Activated T-cell treated with anti-CD3 and anti-CD28 coated beads for 1 hour (primary cell): ENCODE data around the gene NLRP5.
"Not testable (repeated sequence)": the region's sequence is repeated elsewhere in the genome, so short reads cannot be mapped to it uniquely, and the experiment has no call there.

ENCODE experiments used
- DNase-seq: peaks from one replicate; pipeline ENCODE4 v3.0.0-alpha.2; 2020; ENCODE audit warnings: low read depth

The NLRP5 gene

DNA sequence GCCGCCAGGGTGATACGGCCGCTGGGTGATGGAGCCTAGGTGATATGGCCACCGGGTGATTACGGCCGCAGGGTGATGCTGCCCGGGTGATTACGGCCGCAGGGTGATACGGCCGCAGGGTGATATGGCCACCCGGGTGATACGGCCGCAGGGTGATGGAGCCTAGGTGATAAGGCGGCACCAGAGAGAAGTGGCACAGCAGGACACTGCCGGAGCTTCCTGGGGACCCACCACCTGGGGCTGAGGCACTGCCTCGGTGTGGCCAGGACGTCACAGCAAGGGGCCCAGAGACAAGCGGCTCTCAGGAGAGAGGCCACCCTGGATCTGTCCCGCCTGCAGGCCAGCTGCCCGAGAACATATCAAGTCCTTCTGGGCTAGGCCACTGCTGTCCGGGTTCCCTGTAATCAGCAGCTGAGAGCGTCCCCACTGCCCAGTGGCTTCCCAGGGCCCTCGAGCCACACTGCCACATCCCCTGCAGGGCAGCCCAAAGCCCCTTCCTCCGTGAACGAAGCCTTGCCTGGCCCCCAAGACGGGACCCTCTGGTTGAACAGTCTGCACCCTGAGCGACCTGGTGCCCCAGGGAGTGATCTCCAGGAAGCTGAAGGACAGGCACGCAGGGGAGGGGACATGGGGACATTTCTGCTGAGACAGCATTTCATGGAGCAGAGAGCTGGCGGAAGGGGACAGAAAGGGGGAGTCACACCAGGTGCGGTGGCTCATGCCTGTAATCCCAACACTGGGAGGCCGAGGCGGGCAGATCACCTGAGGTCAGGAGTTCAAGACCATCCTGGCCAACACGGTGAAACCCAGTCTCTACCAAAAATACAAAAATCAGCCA is 112.4 kb downstream of the NLRP5 start:
- no peak for DNase-seq

GRCh38 chr19:56099638-56100539 is 113.3 kb downstream of the NLRP5 start:
- DNase-seq: no peak

- no peak for DNase-seq
Observed at GRCh38 chr19:56101095-56101494, 114.5 kb downstream of the NLRP5 start.

DNA sequence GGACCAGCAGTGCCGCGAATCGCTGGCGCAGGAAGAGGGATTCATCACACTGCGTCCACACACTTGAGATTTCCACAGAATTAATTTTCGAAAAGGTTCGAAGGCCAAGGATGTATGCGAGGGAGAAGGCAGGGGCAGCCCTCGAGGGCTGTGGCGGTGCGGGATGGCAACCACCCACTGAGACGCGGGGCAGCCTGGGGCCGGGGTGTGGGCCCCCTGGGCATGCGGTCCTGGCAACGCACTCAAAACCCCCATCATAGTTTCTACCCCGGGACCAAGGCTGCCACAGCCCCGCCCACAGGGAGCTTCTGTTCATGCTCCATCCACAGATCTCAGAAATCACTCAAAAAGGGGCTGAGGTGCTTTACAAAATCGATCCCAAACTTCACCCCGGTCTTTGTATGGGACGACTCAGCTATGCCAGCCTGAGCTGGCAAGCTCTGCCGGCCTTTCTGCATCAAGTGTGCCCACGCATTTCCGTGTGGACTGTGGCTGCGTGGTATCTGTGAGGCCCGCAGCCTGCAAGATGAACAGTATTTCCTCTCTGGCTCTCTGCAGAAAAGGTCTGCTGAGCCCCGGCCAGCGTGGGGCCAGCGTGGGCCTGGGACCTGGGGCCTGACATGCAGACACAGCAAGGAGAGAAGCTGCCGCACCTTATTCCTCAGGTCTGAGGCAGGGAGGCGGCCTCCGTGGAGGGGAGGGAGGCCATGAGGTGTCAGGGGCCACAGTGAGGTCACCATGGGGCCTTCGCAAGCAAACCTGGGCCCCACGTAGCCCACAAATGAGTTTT is 115.4 kb downstream of the NLRP5 start:
- DNase-seq: no peak

DNA sequence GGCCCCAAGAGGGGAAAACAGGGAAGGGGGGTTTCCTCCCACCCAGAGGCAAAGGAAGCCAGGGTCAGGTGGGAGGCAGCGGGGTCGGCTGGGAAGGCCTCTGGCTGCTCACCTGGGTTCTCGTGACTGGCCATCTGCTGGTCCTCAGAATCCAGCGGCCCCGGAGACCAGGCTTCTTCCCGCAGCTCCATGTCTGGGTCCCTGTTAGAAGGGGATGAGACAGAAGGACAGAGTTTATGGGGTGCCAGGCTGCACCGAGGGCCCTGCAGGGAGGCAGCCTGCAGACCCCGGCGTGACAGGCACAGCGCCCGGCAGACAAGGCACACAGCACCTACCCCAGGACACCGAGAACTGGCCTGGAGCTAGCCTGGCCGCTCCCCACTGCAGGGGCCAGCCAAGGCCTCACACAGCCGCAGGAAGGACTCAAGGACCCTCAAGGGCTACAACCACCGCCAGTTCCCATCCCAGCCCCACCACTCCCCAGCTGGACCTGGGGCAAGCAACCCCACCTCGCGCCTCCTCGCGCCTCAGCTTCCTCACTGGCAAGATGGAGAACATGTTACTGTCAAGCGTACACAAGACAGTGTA is 116.5 kb downstream of the NLRP5 start:
- DNase-seq: no peak

DNA sequence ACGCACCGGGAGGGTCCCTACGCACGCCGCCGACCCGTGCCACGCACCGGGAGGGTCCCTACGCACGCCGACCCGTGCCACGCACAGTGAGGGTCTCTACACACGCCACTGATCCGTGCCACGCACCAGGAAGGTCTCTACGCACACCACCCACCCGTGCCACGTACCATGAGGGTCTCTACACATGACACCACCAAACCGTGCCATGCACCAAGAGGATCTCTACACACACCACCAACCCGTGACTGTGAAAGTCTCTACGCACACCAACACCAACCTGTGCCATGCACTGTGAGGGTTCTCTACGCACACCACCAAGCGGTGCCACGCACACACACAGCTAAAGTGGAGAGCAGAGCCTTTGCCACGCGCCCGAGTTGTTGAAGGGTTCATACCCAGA is 117.8 kb downstream of the NLRP5 start:
- no peak for DNase-seq

- peak; percentile 43 for DNase-seq
Observed at GRCh38 chr19:56105090-56105701, 118.6 kb downstream of the NLRP5 start.

DNA sequence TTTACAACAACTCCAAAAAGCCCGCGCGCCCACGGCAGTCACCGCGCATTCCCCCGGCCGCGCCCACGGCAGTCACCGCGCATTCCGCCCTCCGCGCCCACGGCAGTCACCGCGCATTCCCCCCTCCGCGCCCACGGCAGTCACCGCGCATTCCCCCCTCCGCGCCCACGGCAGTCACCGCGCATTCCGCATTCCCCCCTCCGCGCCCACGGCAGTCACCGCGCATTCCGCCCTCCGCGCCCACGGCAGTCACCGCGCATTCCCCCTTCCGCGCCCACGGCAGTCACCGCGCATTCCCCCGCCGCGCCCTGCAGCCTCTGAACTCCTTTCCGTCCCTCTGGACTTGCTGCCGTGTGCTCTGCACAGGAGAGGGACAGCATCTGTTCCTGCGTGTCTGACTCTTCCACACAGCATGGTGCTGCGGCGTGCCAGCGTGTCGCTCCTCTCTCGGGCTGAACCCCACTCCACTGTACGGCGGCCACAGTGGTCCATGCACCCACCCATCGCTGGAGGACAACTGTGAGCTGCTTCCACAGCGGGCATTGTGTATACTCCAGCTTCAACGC is 119.3 kb downstream of the NLRP5 start:
- DNase-seq: not testable (repeated sequence)

- no peak for DNase-seq
Observed at GRCh38 chr19:56106397-56106849, 119.8 kb downstream of the NLRP5 start.

GRCh38 chr19:56106993-56107392 is 120.4 kb downstream of the NLRP5 start:
- no peak for DNase-seq

DNA sequence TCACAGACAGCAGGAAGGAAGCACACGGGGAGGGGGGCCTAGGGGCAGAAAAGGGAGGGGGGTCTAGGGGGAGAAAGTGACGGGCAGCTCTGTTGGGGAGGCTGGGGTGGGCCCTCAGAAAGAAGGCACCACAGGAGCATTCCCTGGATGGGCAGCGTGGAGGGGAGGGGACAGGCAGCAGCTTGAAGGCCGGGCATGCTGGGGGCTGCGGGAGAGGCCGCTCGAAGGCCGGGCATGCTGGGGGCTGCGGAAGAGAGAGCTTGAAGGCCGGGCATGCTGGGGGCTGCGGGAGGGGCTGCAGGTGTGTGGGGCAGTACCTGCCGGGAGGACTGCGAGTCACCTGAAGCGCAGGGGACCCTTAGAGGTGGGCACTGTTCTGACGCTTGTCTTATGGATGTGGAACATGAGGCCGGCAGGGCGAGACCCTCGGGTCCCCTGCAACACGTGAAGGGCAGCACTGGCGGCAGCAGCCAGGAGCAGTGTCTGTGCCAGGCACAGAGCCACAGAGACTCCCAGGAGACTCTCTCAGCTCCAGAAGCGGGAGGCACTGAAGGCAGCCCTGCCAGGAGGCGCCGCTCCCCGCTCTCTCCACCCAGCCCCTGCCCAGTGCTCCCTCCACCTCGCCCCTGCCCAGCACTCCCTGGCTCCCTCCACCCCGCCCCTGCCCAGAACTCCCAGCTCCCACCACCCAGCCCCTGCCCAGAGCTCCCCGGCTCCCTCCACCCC is 121.2 kb downstream of the NLRP5 start:
- DNase-seq: no peak

DNA sequence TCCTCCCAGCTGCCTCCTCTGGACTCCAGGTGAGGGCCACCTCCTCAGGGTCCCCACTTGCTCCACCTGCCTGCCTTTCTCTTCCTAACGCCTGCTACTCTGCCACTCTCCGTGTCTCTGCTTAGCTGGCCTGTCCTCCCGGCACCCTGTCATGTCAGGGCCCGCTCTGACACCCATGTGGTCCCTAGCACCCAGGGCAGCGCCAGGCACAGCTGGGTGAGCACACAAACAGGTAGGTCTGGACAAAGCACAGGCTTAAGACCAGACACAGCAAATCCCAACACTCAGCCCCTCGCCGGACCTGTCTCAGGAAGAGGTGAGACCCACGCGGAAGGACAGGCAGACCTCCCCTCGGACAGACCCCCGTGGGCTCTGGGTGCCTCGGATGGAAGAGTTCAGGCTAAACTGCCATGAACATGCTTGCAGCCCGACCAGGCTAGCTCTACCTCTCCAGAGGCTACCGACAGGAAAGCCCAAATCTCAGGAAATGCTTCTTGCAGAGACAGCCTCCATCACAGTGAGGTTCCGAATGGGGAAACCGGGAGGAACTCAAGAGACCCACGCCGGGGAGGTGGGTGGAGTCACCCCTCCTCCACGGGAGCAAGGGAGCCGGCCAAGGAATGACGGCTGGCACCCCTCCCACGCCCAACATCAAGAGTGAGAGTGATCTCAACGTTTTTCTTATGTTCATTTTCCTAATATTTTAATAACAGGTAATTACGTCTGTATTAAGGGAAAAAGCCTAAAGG is 122.0 kb downstream of the NLRP5 start:
- DNase-seq: no peak

DNA sequence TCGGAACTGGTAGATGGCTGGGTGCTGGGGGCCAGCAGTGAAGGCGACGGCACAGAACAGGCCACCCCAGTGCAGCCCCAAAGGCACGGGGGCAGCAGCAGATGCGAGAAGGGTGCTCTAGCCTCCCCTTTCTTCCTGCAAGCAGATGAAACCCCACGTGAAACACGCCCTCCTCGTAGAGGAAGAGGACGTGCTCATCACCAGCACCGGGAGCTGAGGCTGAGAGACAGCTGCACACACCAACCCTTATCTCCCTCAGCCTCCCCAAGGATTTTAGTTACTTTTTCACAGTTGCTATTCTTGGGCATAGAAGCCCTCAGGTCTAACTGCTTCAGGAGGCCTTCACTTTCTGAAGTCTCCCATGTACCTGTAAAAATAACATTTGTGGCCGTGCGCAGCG is 122.7 kb downstream of the NLRP5 start:
- DNase-seq: no peak

- DNase-seq: no peak
Observed at GRCh38 chr19:56110515-56111448, 124.2 kb downstream of the NLRP5 start.
